HepG2 (cell line): Measurements from ENCODE around the gene NOSTRIN. TPM values are rescaled to one million over a fixed set of nuclear protein-coding genes. Genes with fewer than 3 reads are reported as not detected.

Experiments used
- BRCA1 ChIP-seq: sonication (generic); formaldehyde crosslinking; IDR thresholded peaks from 2 replicates; pipeline ENCODE4 v1.4.0; 2020; ENCODE audit warnings: missing genetic modification reagents
- CTCF ChIP-seq: sonication (generic); formaldehyde crosslinking; IDR thresholded peaks from 2 replicates; pipeline ENCODE4 v1.5.0; 2020; ENCODE audit warnings: mild to moderate bottlenecking, missing genetic modification reagents, moderate library complexity
- HNF4A ChIP-seq: sonication (generic); formaldehyde crosslinking; IDR thresholded peaks from 2 replicates; pipeline ENCODE4 v1.4.0; 2020; ENCODE audit warnings: missing genetic modification reagents
- KDM1A ChIP-seq: IDR thresholded peaks from 2 replicates; pipeline ENCODE4 v1.6.1; 2016; ENCODE audit warnings: missing compliant biosample characterization
- MAZ ChIP-seq, 2 experiments: sonication (generic) in 1 of 2; formaldehyde crosslinking in 1 of 2; IDR thresholded peaks; 2 replicates each; pipeline versions ENCODE4 v1.5.0 to v1.6.1; 2012 to 2020; ENCODE audit warnings: low read depth in 2 of 2, mild to moderate bottlenecking in 2 of 2, borderline replicate concordance in 1 of 2, improper control_type of control experiment in 1 of 2, low read length in 1 of 2, missing genetic modification reagents in 1 of 2, moderate library complexity in 1 of 2
- NCOR1 ChIP-seq: fragments of 200-600 bp; sonication (generic); IDR thresholded peaks from 2 replicates; pipeline ENCODE4 v1.7.0; 2017; ENCODE audit warnings: antibody characterized with exemption, low read length, borderline replicate concordance
- NFKB2 ChIP-seq: sonication (generic); formaldehyde crosslinking; IDR thresholded peaks from 2 replicates; pipeline ENCODE4 v1.4.0; 2020; ENCODE audit warnings: missing genetic modification reagents, borderline replicate concordance
- RAD21 ChIP-seq: fragments of 450-650 bp; formaldehyde crosslinking; IDR thresholded peaks from 2 replicates; pipeline ENCODE4 v1.5.0; 2020; ENCODE audit warnings: mild to moderate bottlenecking
- RCOR2 ChIP-seq: IDR thresholded peaks from 2 replicates; pipeline ENCODE4 v1.6.1; 2016; ENCODE audit warnings: missing biosample characterization, missing genetic modification reagents
- SIX4 ChIP-seq: sonication (generic); formaldehyde crosslinking; IDR thresholded peaks from 2 replicates; pipeline ENCODE4 v1.4.0; 2020; ENCODE audit warnings: missing genetic modification reagents
- SMC3 ChIP-seq: IDR thresholded peaks from 2 replicates; pipeline ENCODE4 v1.6.1; 2011; ENCODE audit warnings: low read length, improper control_type of control experiment
- SOX13 ChIP-seq, 3 experiments: fragments of 450-650 bp in 1 of 3; sonication (generic) in 1 of 3; formaldehyde crosslinking in 1 of 3; IDR thresholded peaks in 2 of 3; conservative IDR thresholded peaks in 1 of 3; 2 replicates each; pipeline versions ENCODE4 v1.5.0 to v1.6.1; 2016 to 2020; ENCODE audit warnings: antibody characterized with exemption in 1 of 3, mild to moderate bottlenecking in 1 of 3, missing compliant biosample characterization in 1 of 3, missing genetic modification reagents in 1 of 3, moderate library complexity in 1 of 3
- SP4 ChIP-seq: sonication (generic); formaldehyde crosslinking; IDR thresholded peaks from 2 replicates; pipeline ENCODE4 v1.8.1; 2023; ENCODE audit warnings: mild to moderate bottlenecking, missing genetic modification reagents
- ZNF362 ChIP-seq: sonication (generic); formaldehyde crosslinking; IDR thresholded peaks from 2 replicates; pipeline ENCODE4 v1.4.0; 2020; ENCODE audit warnings: missing genetic modification reagents, mild to moderate bottlenecking, borderline replicate concordance
- ZNF501 ChIP-seq: sonication (generic); formaldehyde crosslinking; IDR thresholded peaks from 2 replicates; pipeline ENCODE4 v1.5.1; 2020; ENCODE audit warnings: mild to moderate bottlenecking, moderate library complexity, missing genetic modification reagents
- ZNF724P ChIP-seq: sonication (generic); formaldehyde crosslinking; IDR thresholded peaks from 2 replicates; pipeline ENCODE4 v1.8.0; 2022; ENCODE audit warnings: missing genetic modification reagents, borderline replicate concordance
- polyA plus RNA-seq, 8 experiments: library from polyadenylated mRNA; depleted of rRNA in 3 of 8; stranded (reverse) in 7 of 8; unstranded in 1 of 8; fragments of >200 nt; fragmentation: Illumina TruSeq in 4 of 8; extraction: Trizol in 4 of 8; gene quantifications; 2 replicates each; pipeline versions ENCODE4 v1.2.1 to v1.2.3, GENCODE V29; 2011 to 2016; ENCODE audit warnings: low read depth in 4 of 8, missing spikeins in 1 of 8, mixed read lengths in 1 of 8; ENCODE audit not compliant: insufficient read depth in 1 of 8
- total RNA-seq, 5 experiments: library from RNA; depleted of rRNA; stranded (reverse); fragments of >200 nt; fragmentation: Illumina TruSeq; extraction: Trizol; gene quantifications; 2 replicates each; pipeline ENCODE4 v1.2.3, GENCODE V29; 2016; ENCODE audit warnings: low read depth in 1 of 5
- TF ChIP-seq, protein P1 (sequence below), 2 experiments: fragments of 450-650 bp in 1 of 2; sonication (generic) in 1 of 2; formaldehyde crosslinking in 1 of 2; IDR thresholded peaks; 2 replicates each; pipeline versions ENCODE4 v1.6.1 to v1.8.0; 2016 to 2022; ENCODE audit warnings: antibody characterized with exemption in 1 of 2, mild to moderate bottlenecking in 1 of 2, missing genetic modification reagents in 1 of 2

Gene NOSTRIN
- total and polyA plus RNA-seq, 2 of the 13 experiments (the other 11 are each of a cell fraction or from before 2014, with no cell fraction given) = 0.22 TPM

DNA sequence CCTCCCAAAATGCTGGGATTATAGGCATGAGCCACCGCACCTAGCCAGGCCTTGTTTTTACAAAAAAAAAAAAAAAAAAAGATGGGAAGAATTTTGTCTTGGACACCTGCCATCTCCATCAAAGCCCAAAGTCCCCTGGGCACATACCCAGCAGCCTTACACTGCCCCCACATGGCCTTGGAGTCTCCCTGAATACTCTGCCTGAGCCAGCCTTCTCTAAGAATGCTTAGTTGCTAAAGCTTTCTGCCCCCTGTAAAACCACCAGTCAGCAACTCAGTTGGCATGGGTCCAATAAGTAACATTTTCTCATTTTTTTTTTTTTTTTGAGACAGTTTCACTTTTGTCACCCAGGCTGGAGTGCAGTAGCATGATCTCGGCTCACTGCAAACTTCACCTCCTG is 47.2 kb downstream of the NOSTRIN start (continued):
- TF ChIP-seq, protein P1, sequence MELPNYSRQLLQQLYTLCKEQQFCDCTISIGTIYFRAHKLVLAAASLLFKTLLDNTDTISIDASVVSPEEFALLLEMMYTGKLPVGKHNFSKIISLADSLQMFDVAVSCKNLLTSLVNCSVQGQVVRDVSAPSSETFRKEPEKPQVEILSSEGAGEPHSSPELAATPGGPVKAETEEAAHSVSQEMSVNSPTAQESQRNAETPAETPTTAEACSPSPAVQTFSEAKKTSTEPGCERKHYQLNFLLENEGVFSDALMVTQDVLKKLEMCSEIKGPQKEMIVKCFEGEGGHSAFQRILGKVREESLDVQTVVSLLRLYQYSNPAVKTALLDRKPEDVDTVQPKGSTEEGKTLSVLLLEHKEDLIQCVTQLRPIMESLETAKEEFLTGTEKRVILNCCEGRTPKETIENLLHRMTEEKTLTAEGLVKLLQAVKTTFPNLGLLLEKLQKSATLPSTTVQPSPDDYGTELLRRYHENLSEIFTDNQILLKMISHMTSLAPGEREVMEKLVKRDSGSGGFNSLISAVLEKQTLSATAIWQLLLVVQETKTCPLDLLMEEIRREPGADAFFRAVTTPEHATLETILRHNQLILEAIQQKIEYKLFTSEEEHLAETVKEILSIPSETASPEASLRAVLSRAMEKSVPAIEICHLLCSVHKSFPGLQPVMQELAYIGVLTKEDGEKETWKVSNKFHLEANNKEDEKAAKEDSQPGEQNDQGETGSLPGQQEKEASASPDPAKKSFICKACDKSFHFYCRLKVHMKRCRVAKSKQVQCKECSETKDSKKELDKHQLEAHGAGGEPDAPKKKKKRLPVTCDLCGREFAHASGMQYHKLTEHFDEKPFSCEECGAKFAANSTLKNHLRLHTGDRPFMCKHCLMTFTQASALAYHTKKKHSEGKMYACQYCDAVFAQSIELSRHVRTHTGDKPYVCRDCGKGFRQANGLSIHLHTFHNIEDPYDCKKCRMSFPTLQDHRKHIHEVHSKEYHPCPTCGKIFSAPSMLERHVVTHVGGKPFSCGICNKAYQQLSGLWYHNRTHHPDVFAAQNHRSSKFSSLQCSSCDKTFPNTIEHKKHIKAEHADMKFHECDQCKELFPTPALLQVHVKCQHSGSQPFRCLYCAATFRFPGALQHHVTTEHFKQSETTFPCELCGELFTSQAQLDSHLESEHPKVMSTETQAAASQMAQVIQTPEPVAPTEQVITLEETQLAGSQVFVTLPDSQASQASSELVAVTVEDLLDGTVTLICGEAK (IDR thresholded peaks at IDR 0.05) = no peak
- TF ChIP-seq, protein P1 (CRISPR knock-in tag; IDR thresholded peaks at IDR 0.05) = 0 out of 2 replicates have a peak, but pooled peaks have one; percentile 26
- TF ChIP-seq BRCA1 (CRISPR knock-in tag) (no peak), RCOR2 (no peak), SMC3 (peak; percentile 69; the same call in 1 of the 2 replicates), SIX4 (CRISPR knock-in tag) (no peak), ZNF362 (peak; percentile 94), SP4 (CRISPR knock-in tag) (0 out of 2 replicates have a peak, but pooled peaks have one; percentile 21), RAD21 (peak; percentile 57; the same call in 1 of the 2 replicates), SOX13 (IDR thresholded peaks at IDR 0.05) (no peak), SOX13 (CRISPR knock-in tag; conservative IDR thresholded peaks at IDR 0.05 in 1 of 2, IDR thresholded peaks at IDR 0.05 in 1 of 2) (peak in 1 of 2 experiments; percentile 14; a peak in 1 of 4 replicates), NCOR1 (peak; percentile 67; the same call in 1 of the 2 replicates), NFKB2 (no peak), ZNF724P (CRISPR knock-in tag) (no peak), ZNF501 (CRISPR knock-in tag) (0 out of 2 replicates have a peak, but pooled peaks have one; percentile 20), MAZ (IDR thresholded peaks at IDR 0.05; ENCODE audit: borderline replicate concordance, low read depth, low read length) (no peak), MAZ (CRISPR knock-in tag; IDR thresholded peaks at IDR 0.05; ENCODE audit: low read depth) (no peak), KDM1A (CRISPR knock-in tag) (no peak), HNF4A (CRISPR knock-in tag) (peak; percentile 80), CTCF (CRISPR knock-in tag) (peak; percentile 77)
